ENCODE data around the gene JSRP1. TPM values are rescaled to one million over a fixed set of nuclear protein-coding genes. Genes with fewer than 3 reads are reported as not detected.
A peak's percentile ranks its signal among the peaks of the same experiment; 100 is the strongest.

Gene JSRP1
- total and polyA plus RNA-seq, 2 of the 8 experiments (the other 6 are each of a cell fraction or from before 2014, with no cell fraction given): 0.24 to 0.56 TPM

DNA sequence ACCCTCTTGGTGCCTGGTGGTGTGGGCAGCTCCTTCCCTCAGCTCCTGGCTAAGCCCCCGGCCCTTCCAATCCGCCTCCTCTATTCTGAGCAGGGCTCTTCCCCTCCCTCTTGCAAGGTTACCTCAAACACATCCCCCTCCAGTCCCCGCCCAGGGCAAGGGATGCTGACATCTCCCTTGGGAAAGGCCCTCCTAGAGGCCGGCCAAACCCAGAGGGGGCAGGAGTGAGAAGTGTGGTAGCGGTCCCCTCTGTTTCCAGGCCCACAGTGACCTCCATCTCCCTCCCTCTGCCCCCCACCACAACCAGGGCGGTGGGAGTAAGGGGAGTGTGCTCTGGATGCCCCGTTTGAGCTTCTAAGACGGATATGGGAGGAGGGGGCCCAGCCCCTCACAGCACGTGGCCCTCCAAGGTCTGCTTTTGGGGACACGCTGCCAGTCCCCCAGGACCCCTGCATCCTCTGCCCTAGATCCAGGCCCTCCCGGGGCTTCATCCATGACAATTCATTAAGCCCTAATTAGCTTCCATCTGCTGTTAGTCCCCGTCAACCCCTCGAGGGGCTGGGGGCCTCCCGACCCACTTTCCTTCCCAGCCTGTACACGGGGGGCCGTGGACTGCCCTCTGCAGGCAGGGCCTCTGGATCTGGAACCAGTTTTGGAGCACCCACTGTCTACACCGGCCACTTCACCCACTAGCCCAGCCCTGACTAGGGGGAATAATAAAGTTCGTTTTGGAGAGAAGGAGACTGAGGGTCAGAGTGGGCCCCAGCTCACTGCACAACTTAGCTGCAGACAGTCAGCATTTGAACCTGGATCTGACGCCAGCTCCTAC lies 49.4 kb upstream of the JSRP1 start:
- H2BK12ac ChIP-seq (ENCODE audit: low read depth, low read length): no peak overlapping the region
- FAIRE-seq (no peak), DNase-seq (ENCODE audit: low read depth in 1 of 2, low spot score in 2 of 2) (no peak)
- H2AK5ac ChIP-seq (ENCODE audit: low read depth, low read length): no peak overlapping the region
- H3K36me3 ChIP-seq (ENCODE audit: control insufficient read depth in 2 of 4, insufficient read depth in 4 of 4, low read length in 3 of 4): no peaks in the 10 kb centered on the region
- H3K56ac ChIP-seq (replicated peaks; ENCODE audit: insufficient read length, low read depth, low read length): no peak overlapping the region
- no peak overlapping the region for H4K8ac ChIP-seq (ENCODE audit: extremely low read depth, insufficient read depth, low read length)
- H3K79me2 ChIP-seq (ENCODE audit: control insufficient read depth in 1 of 2, insufficient read depth in 2 of 2, low read length in 2 of 2): no peaks in the 10 kb centered on the region
- peaks cover 0 to 19% (median 7%) of the 10 kb centered on the region in 4 experiments; a peak in 5 of 7 replicates for H3K4me1 ChIP-seq (replicated peaks in 1 of 4; ENCODE audit: control insufficient read depth in 3 of 4, insufficient read depth in 4 of 4, low read length in 3 of 4)
- no peak overlapping the region for H2BK120ac ChIP-seq (replicated peaks; ENCODE audit: low read depth, low read length)
- H3K27me3 ChIP-seq (replicated peaks in 1 of 4; ENCODE audit: control insufficient read depth in 3 of 4, extremely low read depth in 1 of 4, insufficient read depth in 3 of 4, low read length in 3 of 4): peaks cover 7 to 47% (median 34%) of the 10 kb centered on the region in 4 experiments
- ChIA-PET CTCF (ENCODE audit: partially characterized antibody) (interaction anchor here (0.9 to 2.6 kb wide), 8 partner anchors 9 to 318 kb away, joined by 3 to 10 read pairs (median 6); no protein-coding TSS in a partner anchor), POLR2A (ENCODE audit: partially characterized antibody) (interaction anchor here (0.8 to 2.0 kb wide), 7 partner anchors 11 to 170 kb away, joined by 3 to 10 read pairs (median 4); partner anchors contain the start of gene GADD45B)
- no peak overlapping the region for H3K4me3 ChIP-seq (ENCODE audit: extremely low read depth in 1 of 4, insufficient read depth in 2 of 4, low read depth in 3 of 4, low read length in 4 of 4)
- WGBS, 2 experiments (ENCODE audit: extremely low coverage in 1 of 2, insufficient coverage in 1 of 2, insufficient read length in 1 of 2, insufficient replicate concordance in 2 of 2, low coverage in 1 of 2, low lambda C conversion rate in 2 of 2, missing lambda C conversion rate in 1 of 2): 78% methylated on average over 19 of the region's 19 CpGs; no CpG with 5 or more reads in 1 of the 2 experiments
- H3K9me3 ChIP-seq (ENCODE audit: insufficient read depth in 2 of 2, low read depth in 1 of 2, low read length in 1 of 2): no peaks in the 10 kb centered on the region
- H3K79me1 ChIP-seq (ENCODE audit: low read depth, low read length): no peaks in the 10 kb centered on the region
- no peak overlapping the region for H3K23ac ChIP-seq (ENCODE audit: insufficient read length)
- no peak overlapping the region for H3K4ac ChIP-seq (replicated peaks; ENCODE audit: insufficient read length, low read depth, low read length)
- H4K91ac ChIP-seq (replicated peaks; ENCODE audit: insufficient read length, low read length): no peak overlapping the region
- no peak overlapping the region for H3K27ac ChIP-seq (ENCODE audit: low read depth, low read length)
- no peak for TF ChIP-seq EZH2 (IDR thresholded peaks at IDR 0.05; ENCODE audit: low read depth, low read length, severe bottlenecking)
- TF ChIP-seq KDM4A (IDR thresholded peaks at IDR 0.05; ENCODE audit: low read depth, low read length, severe bottlenecking): no peak
- no peak for TF ChIP-seq TCF12 (IDR thresholded peaks at IDR 0.05; ENCODE audit: low read depth, low read length)
- no peak for TF ChIP-seq EP300 (IDR thresholded peaks at IDR 0.05; ENCODE audit: borderline replicate concordance in 1 of 2, low read depth in 2 of 2, low read length in 2 of 2)
- TF ChIP-seq POLR2A (IDR thresholded peaks at IDR 0.05; ENCODE audit: control extremely low read depth in 1 of 2, low read depth in 2 of 2, low read length in 2 of 2): no peak
- no peak overlapping the region for H3K14ac ChIP-seq (ENCODE audit: insufficient read length)
- H3K4me2 ChIP-seq (ENCODE audit: insufficient read depth in 1 of 2, low read depth in 2 of 2, low read length in 2 of 2): no peak overlapping the region
- H3K9ac ChIP-seq (replicated peaks in 1 of 4; ENCODE audit: extremely low read depth in 1 of 4, low read depth in 3 of 4, low read length in 3 of 4): no peak overlapping the region
- H2AFZ ChIP-seq (ENCODE audit: low read length): no peak overlapping the region
- H2BK15ac ChIP-seq (ENCODE audit: low read length): 0 out of 2 replicates have a peak overlapping the region, but pooled peaks have one; percentile 16
- H3K23me2 ChIP-seq (ENCODE audit: low read depth, low read length): peaks cover 2% of the 10 kb centered on the region; the same call in 1 of the 2 replicates
- H4K20me1 ChIP-seq (replicated peaks in 1 of 2; ENCODE audit: control insufficient read depth in 1 of 2, insufficient read depth in 2 of 2, low read length in 2 of 2): peaks cover 0 to 3% of the 10 kb centered on the region in 2 experiments
- no peak overlapping the region for H2BK20ac ChIP-seq (ENCODE audit: low read length)
- no peak overlapping the region for H3K18ac ChIP-seq (ENCODE audit: extremely low read depth, low read length)
- no peak overlapping the region for H2BK5ac ChIP-seq (ENCODE audit: low read depth, low read length)
- no peak overlapping the region for H4K5ac ChIP-seq (ENCODE audit: insufficient read length, low read depth, low read length)
